Natural killer cell (primary cell): ENCODE measurements around the gene ODF2L. TPM values are rescaled to one million over a fixed set of nuclear protein-coding genes. Genes with fewer than 3 reads are reported as not detected.
A peak's percentile ranks its signal among the peaks of the same experiment; 100 is the strongest.

Experiments used
- ATAC-seq, 3 donors: fragments of 150-1000 bp in 2 of 3; fragments of 200-7000 bp in 1 of 3; cut with Tn5 transposase; 1 replicate in 1 of 3; 2 replicates in 2 of 3; pipeline ENCODE4 v1.10.0; 2021; ENCODE audit warnings: mild to moderate bottlenecking in 2 of 3, moderate library complexity in 2 of 3
- DNase-seq, 2 donors: peaks; one replicate each; pipeline versions ENCODE4 v3.0.0 to v3.0.0-alpha.2; 2013 to 2021; ENCODE audit warnings: mixed read lengths in 1 of 2
- H3K27ac ChIP-seq: one replicate; pipeline ENCODE4 v1.5.1; 2013; ENCODE audit warnings: mild to moderate bottlenecking, low read length
- H3K27me3 ChIP-seq: one replicate; pipeline ENCODE4 v1.6.1; 2013; ENCODE audit warnings: low read length; ENCODE audit not compliant: control insufficient read depth, insufficient read depth
- H3K36me3 ChIP-seq: one replicate; pipeline ENCODE4 v1.6.1; 2013; ENCODE audit warnings: low read length; ENCODE audit not compliant: control insufficient read depth, insufficient read depth
- H3K4me1 ChIP-seq: one replicate; pipeline ENCODE4 v1.6.1; 2013; ENCODE audit warnings: low read length; ENCODE audit not compliant: control insufficient read depth, insufficient read depth
- H3K4me3 ChIP-seq: one replicate; pipeline ENCODE4 v1.5.1; 2013; ENCODE audit warnings: low read length
- H3K9me3 ChIP-seq: one replicate; pipeline ENCODE4 v1.6.1; 2013; ENCODE audit warnings: low read length; ENCODE audit not compliant: control insufficient read depth, insufficient read depth
- H3K27ac Mint-ChIP-seq, 2 donors: one replicate each; pipeline ENCODE4 v1.8.0; 2022; ENCODE audit warnings: mild to moderate bottlenecking in 2 of 2, mixed read lengths in 2 of 2, moderate library complexity in 1 of 2
- H3K27me3 Mint-ChIP-seq, 2 donors: one replicate each; pipeline ENCODE4 v1.8.0; 2022; ENCODE audit warnings: low read depth in 2 of 2, mixed read lengths in 2 of 2
- H3K36me3 Mint-ChIP-seq: one replicate; pipeline ENCODE4 v1.8.0; 2022; ENCODE audit warnings: mixed read lengths
- H3K4me1 Mint-ChIP-seq, 2 donors: one replicate each; pipeline ENCODE4 v1.8.0; 2022; ENCODE audit warnings: mixed read lengths in 2 of 2
- H3K4me3 Mint-ChIP-seq: one replicate; pipeline ENCODE4 v1.8.0; 2022; ENCODE audit warnings: mild to moderate bottlenecking, moderate library complexity, mixed read lengths
- H3K9me3 Mint-ChIP-seq, 2 donors: one replicate each; pipeline ENCODE4 v1.8.0; 2022; ENCODE audit warnings: mixed read lengths in 2 of 2
- WGBS: methylation state at CpG from one replicate; pipeline ENCODE4 v1.1.7; 2013; ENCODE audit warnings: missing lambda C conversion rate; ENCODE audit not compliant: insufficient coverage; 5-methylcytosine and 5-hydroxymethylcytosine counted together
- intact Hi-C: fragments of 100-400 bp; cut with micrococcal nuclease; formaldehyde crosslinking; loops from one replicate; pipeline ENCODE4 v1.14.2; 2022
- total RNA-seq, 4 donors: library from RNA; stranded (reverse); fragments of 120-200 nt in 1 of 4; gene quantifications; one replicate each; pipeline versions ENCODE4 v1.2.3 to v1.2.4, GENCODE V29; 2013 to 2022
- TF ChIP-seq, protein P1 (sequence below): fragments of 200-600 bp; IDR thresholded peaks from one replicate; pipeline ENCODE4 v1.8.0; 2022; ENCODE audit warnings: antibody characterized with exemption

The ODF2L gene
- total RNA-seq, 3 donors from 2014 or later (not counting 1 experiment from before 2014, with no cell fraction given) = 79.7 to 102 (median 82.0) TPM

DNA sequence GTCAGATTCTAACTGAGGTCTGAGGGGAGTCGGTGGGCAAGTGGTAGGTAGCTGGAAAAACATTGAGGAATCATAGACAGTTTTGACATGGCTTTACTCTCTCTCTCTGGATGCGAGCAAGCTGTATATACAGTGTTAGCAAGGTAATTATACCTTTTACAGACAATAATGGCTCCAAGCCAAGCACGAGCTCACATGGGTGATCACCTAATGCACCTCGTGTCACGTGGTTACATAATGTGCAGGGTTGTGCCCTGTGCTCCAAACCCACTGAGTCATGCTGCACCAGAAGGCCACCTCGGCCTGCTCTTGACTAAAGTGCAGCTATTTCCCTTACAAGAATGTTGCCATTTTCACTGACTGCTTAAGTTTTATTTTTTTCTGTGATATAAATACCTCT, 20.2 kb upstream of the ODF2L start:
- no peaks in the 10 kb centered on the region for H3K27me3 ChIP-seq
- H3K27me3 Mint-ChIP-seq = peaks cover 0 to 8% of the 10 kb centered on the region in 2 donors
- H3K27ac ChIP-seq = no peak overlapping the region
- H3K4me3 ChIP-seq = no peak overlapping the region
- no peaks in the 10 kb centered on the region for H3K9me3 ChIP-seq
- intact Hi-C loops = no loop called here
- H3K4me1 Mint-ChIP-seq = peaks cover 6% of the 10 kb centered on the region in 2 donors
- no peak for ATAC-seq
- 83% methylated on average over 6 of the region's 6 CpGs for WGBS
- no peaks in the 10 kb centered on the region for H3K36me3 Mint-ChIP-seq
- H3K9me3 Mint-ChIP-seq = no peaks in the 10 kb centered on the region
- H3K36me3 ChIP-seq = no peaks in the 10 kb centered on the region
- TF ChIP-seq, protein P1, sequence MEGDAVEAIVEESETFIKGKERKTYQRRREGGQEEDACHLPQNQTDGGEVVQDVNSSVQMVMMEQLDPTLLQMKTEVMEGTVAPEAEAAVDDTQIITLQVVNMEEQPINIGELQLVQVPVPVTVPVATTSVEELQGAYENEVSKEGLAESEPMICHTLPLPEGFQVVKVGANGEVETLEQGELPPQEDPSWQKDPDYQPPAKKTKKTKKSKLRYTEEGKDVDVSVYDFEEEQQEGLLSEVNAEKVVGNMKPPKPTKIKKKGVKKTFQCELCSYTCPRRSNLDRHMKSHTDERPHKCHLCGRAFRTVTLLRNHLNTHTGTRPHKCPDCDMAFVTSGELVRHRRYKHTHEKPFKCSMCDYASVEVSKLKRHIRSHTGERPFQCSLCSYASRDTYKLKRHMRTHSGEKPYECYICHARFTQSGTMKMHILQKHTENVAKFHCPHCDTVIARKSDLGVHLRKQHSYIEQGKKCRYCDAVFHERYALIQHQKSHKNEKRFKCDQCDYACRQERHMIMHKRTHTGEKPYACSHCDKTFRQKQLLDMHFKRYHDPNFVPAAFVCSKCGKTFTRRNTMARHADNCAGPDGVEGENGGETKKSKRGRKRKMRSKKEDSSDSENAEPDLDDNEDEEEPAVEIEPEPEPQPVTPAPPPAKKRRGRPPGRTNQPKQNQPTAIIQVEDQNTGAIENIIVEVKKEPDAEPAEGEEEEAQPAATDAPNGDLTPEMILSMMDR = no peak
- no peak overlapping the region for H3K4me3 Mint-ChIP-seq
- H3K27ac Mint-ChIP-seq = no peak overlapping the region
- no peak for DNase-seq
- H3K4me1 ChIP-seq = no peaks in the 10 kb centered on the region

DNA sequence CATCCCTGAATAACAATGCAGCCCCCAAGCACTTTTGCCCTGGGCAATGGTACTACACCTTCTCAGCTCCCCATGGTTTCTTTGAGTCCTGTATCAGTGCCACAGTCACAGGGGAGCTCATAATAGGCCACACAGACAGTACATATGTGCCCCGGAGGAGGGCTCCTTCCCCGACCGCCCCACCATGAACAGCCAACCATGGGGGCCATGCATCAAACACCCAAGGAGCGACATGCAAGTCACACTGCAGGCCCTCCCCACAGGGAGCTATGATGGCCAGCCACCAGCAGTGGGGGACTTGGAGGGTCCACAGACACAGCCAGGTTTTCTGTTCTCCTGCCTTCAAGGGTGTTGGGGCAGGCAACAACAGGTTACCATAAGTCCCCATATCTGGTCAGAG, 14.8 kb upstream of the ODF2L start:
- Mint-ChIP-seq H3K9me3 (no peaks in the 10 kb centered on the region), H3K4me3 (no peak overlapping the region), H3K36me3 (no peaks in the 10 kb centered on the region), H3K4me1 (no peaks in the 10 kb centered on the region), H3K27me3 (no peaks in the 10 kb centered on the region), H3K27ac (no peak overlapping the region)
- WGBS = 94% methylated on average over 4 of the region's 4 CpGs
- no peak overlapping the region for H3K27ac ChIP-seq
- DNase-seq (no peak), ATAC-seq (no peak)
- no peaks in the 10 kb centered on the region for H3K4me1 ChIP-seq
- no peaks in the 10 kb centered on the region for H3K27me3 ChIP-seq
- no peaks in the 10 kb centered on the region for H3K36me3 ChIP-seq
- H3K9me3 ChIP-seq = no peaks in the 10 kb centered on the region
- no peak overlapping the region for H3K4me3 ChIP-seq
- TF ChIP-seq, protein P1 = no peak
- intact Hi-C loops = no loop called here

DNA sequence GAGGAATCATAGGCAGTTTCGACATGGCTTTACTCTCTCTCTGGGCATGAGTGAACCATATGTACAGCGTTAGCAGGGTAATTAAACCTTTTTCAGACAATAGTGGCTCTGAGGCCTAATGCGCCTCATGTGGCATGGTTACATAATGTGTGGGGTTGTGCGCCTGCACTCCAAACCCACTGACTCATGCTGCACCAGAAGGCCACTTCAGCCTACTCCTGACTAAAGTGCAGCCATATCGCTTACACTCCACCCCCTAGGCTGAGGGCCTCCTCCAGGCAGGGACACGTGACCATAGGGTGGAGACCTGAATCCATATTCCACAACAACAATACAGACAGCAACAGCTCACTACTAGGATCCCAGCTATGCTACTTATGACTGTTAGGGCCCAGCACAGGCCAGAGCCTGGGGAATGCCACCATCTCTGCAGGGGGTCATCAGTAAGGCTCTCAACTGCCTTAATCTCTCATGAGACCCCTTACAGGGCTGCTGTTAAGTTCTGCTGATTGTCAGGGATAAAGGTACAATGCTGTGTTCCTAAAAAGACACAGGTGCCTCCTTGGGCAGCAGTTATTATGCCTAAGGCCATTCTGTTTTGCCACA, 13.4 kb upstream of the ODF2L start:
- no peak overlapping the region for H3K27ac Mint-ChIP-seq
- TF ChIP-seq, protein P1 = no peak
- DNase-seq = no peak
- no peaks in the 10 kb centered on the region for H3K36me3 Mint-ChIP-seq
- WGBS = 81% methylated on average over 6 of the region's 6 CpGs
- Histone ChIP-seq H3K4me3 (no peak overlapping the region), H3K36me3 (no peaks in the 10 kb centered on the region), H3K4me1 (no peaks in the 10 kb centered on the region), H3K27ac (no peak overlapping the region), H3K9me3 (no peaks in the 10 kb centered on the region), H3K27me3 (no peaks in the 10 kb centered on the region)
- H3K9me3 Mint-ChIP-seq = no peaks in the 10 kb centered on the region
- intact Hi-C loops = no loop called here
- H3K4me1 Mint-ChIP-seq = no peaks in the 10 kb centered on the region
- H3K4me3 Mint-ChIP-seq = no peak overlapping the region
- ATAC-seq = peak in 1 of 3 donors; percentile 19
- H3K27me3 Mint-ChIP-seq = no peaks in the 10 kb centered on the region

DNA sequence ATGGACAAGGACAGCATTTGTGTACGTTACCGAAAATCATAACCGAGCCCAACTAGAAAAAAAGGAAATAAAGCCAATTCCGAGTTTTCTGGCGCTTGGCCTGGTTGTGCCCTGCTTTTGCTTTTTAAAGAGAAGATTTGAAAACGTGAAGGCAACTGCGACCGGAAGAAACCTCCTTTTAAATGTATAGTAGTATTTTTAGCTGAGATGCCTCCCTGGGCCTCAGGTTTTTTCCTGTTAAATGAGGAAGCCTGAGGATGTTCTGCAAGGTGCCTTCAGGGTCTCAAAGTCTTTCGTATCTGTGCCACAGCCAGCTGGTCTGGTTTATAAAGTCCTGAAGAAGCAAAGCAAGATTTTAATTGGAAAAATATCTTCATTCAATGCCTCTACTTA, 371 bp upstream of the ODF2L start:
- H3K27me3 Mint-ChIP-seq = peaks cover 0 to 10% of the 10 kb centered on the region in 2 donors
- H3K4me1 Mint-ChIP-seq = peaks cover 30 to 31% of the 10 kb centered on the region in 2 donors
- no peaks in the 10 kb centered on the region for H3K9me3 Mint-ChIP-seq
- no peaks in the 10 kb centered on the region for H3K36me3 ChIP-seq
- peak overlapping the region; percentile 87 for H3K27ac ChIP-seq
- peak overlapping the region; percentile 94 for H3K4me3 Mint-ChIP-seq
- intact Hi-C loops = loop anchor here (5.0 kb wide), 2 partner anchors 106 to 311 kb away; no protein-coding TSS in a partner anchor
- 1% methylated on average over 9 of the region's 9 CpGs for WGBS
- H3K36me3 Mint-ChIP-seq = no peaks in the 10 kb centered on the region
- DNase-seq = no peak
- peak overlapping the region; percentile 90 to 96 for H3K27ac Mint-ChIP-seq
- H3K4me1 ChIP-seq = peaks cover 15% of the 10 kb centered on the region
- TF ChIP-seq, protein P1 = no peak
- ATAC-seq = peak; percentile 16 to 17 (median 16)
- no peaks in the 10 kb centered on the region for H3K9me3 ChIP-seq
- no peaks in the 10 kb centered on the region for H3K27me3 ChIP-seq
- peak overlapping the region; percentile 86 for H3K4me3 ChIP-seq
